A172 (cell line): Measurements from ENCODE around the gene NOS3. TPM values are rescaled to one million over a fixed set of nuclear protein-coding genes. Genes with fewer than 3 reads are reported as not detected.

ENCODE experiments used
- DNase-seq: peaks from one replicate; pipeline ENCODE4 v3.0.0-alpha.2; 2015; ENCODE audit warnings: low spot score
- total RNA-seq: library from RNA; depleted of rRNA; stranded (reverse); fragments of >200 nt; shearing (Covaris generic); gene quantifications from 2 replicates; pipeline ENCODE4 v1.2.3, GENCODE V29; 2014; rRNA removed

Gene NOS3
- total RNA-seq, 1 experiment from 2014 or later = 0.74 TPM

GRCh38 chr7:151058781-151059366 is 68.1 kb downstream of the NOS3 start:
- DNase-seq = no peak

- DNase-seq = peak; percentile 66
Measured at GRCh38 chr7:151059367-151060112, 68.7 kb downstream of the NOS3 start, which contains the start of gene SLC4A2. TSS of gene SLC4A2 (plus strand) at chr7:151059589. CDS start at chr7:151061988, 2,399 bp downstream.

- DNase-seq = no peak
Measured at GRCh38 chr7:151060113-151060415, 69.2 kb downstream of the NOS3 start.

- DNase-seq = peak; percentile 82
Measured at GRCh38 chr7:151060416-151061212, 69.8 kb downstream of the NOS3 start.

GRCh38 chr7:151061213-151062110 is 70.6 kb downstream of the NOS3 start:
- DNase-seq = no peak

- DNase-seq = no peak
Measured at GRCh38 chr7:151062111-151062398, 71.2 kb downstream of the NOS3 start.

- peak; percentile 49 for DNase-seq
Measured at GRCh38 chr7:151062399-151063211, 71.8 kb downstream of the NOS3 start.

- peak; percentile 62 for DNase-seq
Measured at GRCh38 chr7:151063212-151063561, 72.4 kb downstream of the NOS3 start.

Other genes starting within 250 kb of the NOS3 start
- gene TMEM176B, start 190.7 kb upstream of the NOS3 start, total RNA-seq = not detected in 2 replicates
- not detected in 2 replicates for gene TMEM176A, start 190.2 kb upstream of the NOS3 start, total RNA-seq
- gene AOC1, start 138.5 kb upstream of the NOS3 start, total RNA-seq = not detected in 2 replicates
- 1.7 and 3.5 TPM in 2 replicates for gene KCNH2, start 12.7 kb upstream of the NOS3 start, total RNA-seq
- not detected in 2 replicates for gene ATG9B, start 33.5 kb downstream of the NOS3 start, total RNA-seq
- gene ABCB8, start 37.4 kb downstream of the NOS3 start, total RNA-seq = 35.6 and 40.2 TPM in 2 replicates
- gene ASIC3, start 57.5 kb downstream of the NOS3 start, total RNA-seq = 0.31 and 0.53 TPM in 2 replicates
- 57.0 and 58.7 TPM in 2 replicates for gene CDK5, start 66.9 kb downstream of the NOS3 start, total RNA-seq
- 195 and 238 TPM in 2 replicates for gene SLC4A2, start 68.6 kb downstream of the NOS3 start, total RNA-seq
- gene FASTK, start 89.8 kb downstream of the NOS3 start, total RNA-seq = 95.4 and 118 TPM in 2 replicates
- gene TMUB1, start 92.5 kb downstream of the NOS3 start, total RNA-seq = 28.9 and 42.8 TPM in 2 replicates
- 46.4 and 58.9 TPM in 2 replicates for gene AGAP3, start 95.5 kb downstream of the NOS3 start, total RNA-seq
- gene GBX1, start 176.7 kb downstream of the NOS3 start, total RNA-seq = 0.41 TPM in 1 of 2 replicates, not detected in the other
- gene ASB10, start 196.2 kb downstream of the NOS3 start, total RNA-seq = not detected in 2 replicates
- gene H2BK1, start 219.5 kb downstream of the NOS3 start, total RNA-seq = not detected in 2 replicates
- gene ABCF2, start 236.2 kb downstream of the NOS3 start, total RNA-seq = 55.6 and 65.6 TPM in 2 replicates
- gene CHPF2, start 241.5 kb downstream of the NOS3 start, total RNA-seq = 36.5 and 37.8 TPM in 2 replicates